Measurements from ENCODE around the gene CTDNEP1.

DNA sequence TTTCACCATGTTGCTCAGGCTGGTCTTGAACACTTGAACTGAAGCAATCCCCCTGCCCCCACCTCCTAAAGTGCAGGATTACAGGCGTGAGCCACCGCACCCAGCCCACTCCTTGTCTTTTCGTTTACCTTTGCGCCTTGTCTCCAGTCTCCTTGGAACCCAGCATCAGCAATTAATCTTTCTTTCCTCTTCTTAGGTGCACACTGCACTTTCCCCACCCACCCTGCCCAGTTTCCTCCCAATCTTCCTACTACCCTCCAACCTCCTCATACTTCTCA, 12.2 kb upstream of the CTDNEP1 start:
- TF ChIP-seq EZH2 (IDR thresholded peaks at IDR 0.05) (no peak), POLR2AphosphoS5 (IDR thresholded peaks at IDR 0.05; ENCODE audit: borderline replicate concordance, low read depth, low read length) (no peak)
